HEK293 (cell line): Measurements from ENCODE around the gene MFSD6L.

Source experiments
- CTCF ChIA-PET: fragments of 350-600 bp; formaldehyde crosslinking; extraction: SDS; loops from one replicate; lab custom pipeline; 2021; ENCODE audit warnings: antibody characterized with exemption; lab: Yijun Ruan, JAX
- POLR2A ChIA-PET: fragments of 300-600 bp; formaldehyde crosslinking; extraction: SDS; loops from one replicate; lab custom pipeline; 2020; ENCODE audit warnings: antibody characterized with exemption, inconsistent platforms; lab: Yijun Ruan, JAX
- H3K27ac ChIP-seq: fragments of 200-500 bp; sonication (Bioruptor generic); 2 replicates; pipeline ENCODE4 v1.5.1; 2014; ENCODE audit warnings: low read depth, low read length, control low read depth, inconsistent platforms; ENCODE audit errors: extremely low read depth
- H3K36me3 ChIP-seq, 2 experiments: fragments of 200-500 bp in 1 of 2; sonication (Bioruptor generic) in 1 of 2; 1 replicate in 1 of 2; 2 replicates in 1 of 2; pipeline ENCODE4 v1.5.1; 2014 to 2017; ENCODE audit warnings: inconsistent platforms in 2 of 2, low read length in 2 of 2; ENCODE audit not compliant: control insufficient read depth in 2 of 2, insufficient read depth in 1 of 2
- H3K4me1 ChIP-seq: fragments of 200-500 bp; sonication (Bioruptor generic); 2 replicates; pipeline ENCODE4 v1.5.1; 2014; ENCODE audit warnings: mild to moderate bottlenecking, low read length, inconsistent platforms; ENCODE audit not compliant: control insufficient read depth, insufficient read depth
- H3K4me3 ChIP-seq: 2 replicates; pipeline ENCODE4 v1.5.1; 2011; ENCODE audit warnings: low read depth, mild to moderate bottlenecking, control low read depth, low read length, moderate library complexity
- H3K9me3 ChIP-seq: fragments of 200-500 bp; sonication (Bioruptor generic); 2 replicates; pipeline ENCODE4 v1.5.1; 2014; ENCODE audit warnings: low read depth, low read length, inconsistent platforms; ENCODE audit not compliant: control insufficient read depth, insufficient read depth
- GLI2 ChIP-seq: fragments of 450-650 bp; formaldehyde crosslinking; IDR thresholded peaks from 2 replicates; pipeline ENCODE4; 2017; ENCODE audit warnings: missing biosample characterization, missing genetic modification characterization, low read depth, borderline replicate concordance
- KLF16 ChIP-seq: fragments of 450-650 bp; formaldehyde crosslinking; IDR thresholded peaks from 2 replicates; pipeline ENCODE4 v1.5.1; 2017; ENCODE audit warnings: missing biosample characterization, missing genetic modification characterization
- KLF7 ChIP-seq: fragments of 450-650 bp; formaldehyde crosslinking; IDR thresholded peaks from 2 replicates; pipeline ENCODE4 v1.5.1; 2016; ENCODE audit warnings: missing biosample characterization, missing genetic modification characterization, borderline replicate concordance
- OVOL3 ChIP-seq: fragments of 450-650 bp; formaldehyde crosslinking; IDR thresholded peaks from 2 replicates; pipeline ENCODE4 v1.5.1; 2016; ENCODE audit warnings: missing biosample characterization, missing genetic modification characterization
- SP7 ChIP-seq: fragments of 450-650 bp; formaldehyde crosslinking; IDR thresholded peaks from 2 replicates; pipeline ENCODE4 v1.5.1; 2016; ENCODE audit warnings: missing biosample characterization, missing genetic modification characterization
- YY1 ChIP-seq: fragments of 450-650 bp; formaldehyde crosslinking; IDR thresholded peaks from 2 replicates; pipeline ENCODE4 v1.5.1; 2018; ENCODE audit warnings: missing biosample characterization, missing genetic modification characterization
- ZNF146 ChIP-seq: fragments of 450-650 bp; formaldehyde crosslinking; IDR thresholded peaks from 2 replicates; pipeline ENCODE4 v1.5.1; 2016; ENCODE audit warnings: missing biosample characterization, missing genetic modification characterization
- ZNF16 ChIP-seq: fragments of 450-650 bp; formaldehyde crosslinking; IDR thresholded peaks from 2 replicates; pipeline ENCODE4 v1.5.1; 2016; ENCODE audit warnings: low read depth, missing biosample characterization, missing genetic modification characterization
- ZNF223 ChIP-seq: fragments of 450-650 bp; formaldehyde crosslinking; IDR thresholded peaks from 2 replicates; pipeline ENCODE4 v1.5.1; 2016; ENCODE audit warnings: missing biosample characterization, missing genetic modification characterization
- ZNF302 ChIP-seq: fragments of 450-650 bp; formaldehyde crosslinking; IDR thresholded peaks from 2 replicates; pipeline ENCODE4 v1.5.1; 2016; ENCODE audit warnings: missing biosample characterization, missing genetic modification characterization, low read depth
- ZNF341 ChIP-seq: fragments of 450-650 bp; formaldehyde crosslinking; IDR thresholded peaks from 2 replicates; pipeline ENCODE4; 2016; ENCODE audit warnings: low read depth, missing biosample characterization, missing genetic modification characterization
- ZNF426 ChIP-seq: fragments of 450-650 bp; formaldehyde crosslinking; IDR thresholded peaks from 2 replicates; pipeline ENCODE4 v1.5.1; 2017; ENCODE audit warnings: missing biosample characterization, missing genetic modification characterization, mild to moderate bottlenecking, inconsistent platforms, moderate library complexity
- ZNF561 ChIP-seq: fragments of 450-650 bp; IDR thresholded peaks from 2 replicates; pipeline ENCODE4 v1.5.1; 2018; ENCODE audit warnings: missing biosample characterization, missing genetic modification characterization, borderline replicate concordance
- ZNF658 ChIP-seq: fragments of 450-650 bp; formaldehyde crosslinking; IDR thresholded peaks from 2 replicates; pipeline ENCODE4; 2016; ENCODE audit warnings: missing biosample characterization, missing genetic modification characterization
- ZNF707 ChIP-seq: fragments of 450-650 bp; formaldehyde crosslinking; IDR thresholded peaks from 2 replicates; pipeline ENCODE4 v1.5.1; 2016; ENCODE audit warnings: missing biosample characterization, missing genetic modification characterization
- ZNF747 ChIP-seq: fragments of 450-650 bp; formaldehyde crosslinking; IDR thresholded peaks from 2 replicates; pipeline ENCODE4 v1.5.1; 2016; ENCODE audit warnings: missing biosample characterization, missing genetic modification characterization
- ZNF830 ChIP-seq: fragments of 450-650 bp; IDR thresholded peaks from 2 replicates; pipeline ENCODE4 v1.5.0; 2018; ENCODE audit warnings: missing biosample characterization, missing genetic modification characterization, low read depth, mild to moderate bottlenecking, moderate library complexity
- TF ChIP-seq, protein P1 (sequence below): fragments of 450-650 bp; formaldehyde crosslinking; conservative IDR thresholded peaks from 2 replicates; pipeline ENCODE4 v1.5.1; 2016; ENCODE audit warnings: low read depth, missing biosample characterization, missing genetic modification characterization
- TF ChIP-seq, protein P2 (sequence below): fragments of 450-650 bp; formaldehyde crosslinking; IDR thresholded peaks from 2 replicates; pipeline ENCODE4 v1.5.1; 2016; ENCODE audit warnings: missing biosample characterization, missing genetic modification characterization

Gene MFSD6L

DNA sequence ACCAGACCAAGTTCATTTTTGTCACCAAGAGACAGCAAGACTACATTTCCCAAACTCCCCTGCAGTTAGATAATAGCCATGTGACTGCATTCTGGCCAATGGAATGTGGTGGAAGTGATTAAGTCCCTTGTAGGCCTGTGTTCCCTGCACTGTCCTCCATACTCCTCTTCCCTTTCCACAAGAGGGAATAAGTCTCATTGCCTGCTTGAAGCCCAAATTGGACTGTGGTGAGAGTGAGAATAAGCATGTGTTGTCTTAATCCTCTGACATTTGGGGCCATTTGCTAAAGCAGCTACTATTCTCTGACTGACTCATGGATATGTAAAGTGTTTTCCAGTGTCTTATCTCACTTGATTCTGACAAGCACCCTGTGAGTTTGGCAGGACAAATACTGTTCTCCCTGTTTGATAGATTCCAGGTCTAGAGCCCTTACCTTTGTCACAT is 47.6 kb upstream of the MFSD6L start (continued):
- TF ChIP-seq, protein P1, sequence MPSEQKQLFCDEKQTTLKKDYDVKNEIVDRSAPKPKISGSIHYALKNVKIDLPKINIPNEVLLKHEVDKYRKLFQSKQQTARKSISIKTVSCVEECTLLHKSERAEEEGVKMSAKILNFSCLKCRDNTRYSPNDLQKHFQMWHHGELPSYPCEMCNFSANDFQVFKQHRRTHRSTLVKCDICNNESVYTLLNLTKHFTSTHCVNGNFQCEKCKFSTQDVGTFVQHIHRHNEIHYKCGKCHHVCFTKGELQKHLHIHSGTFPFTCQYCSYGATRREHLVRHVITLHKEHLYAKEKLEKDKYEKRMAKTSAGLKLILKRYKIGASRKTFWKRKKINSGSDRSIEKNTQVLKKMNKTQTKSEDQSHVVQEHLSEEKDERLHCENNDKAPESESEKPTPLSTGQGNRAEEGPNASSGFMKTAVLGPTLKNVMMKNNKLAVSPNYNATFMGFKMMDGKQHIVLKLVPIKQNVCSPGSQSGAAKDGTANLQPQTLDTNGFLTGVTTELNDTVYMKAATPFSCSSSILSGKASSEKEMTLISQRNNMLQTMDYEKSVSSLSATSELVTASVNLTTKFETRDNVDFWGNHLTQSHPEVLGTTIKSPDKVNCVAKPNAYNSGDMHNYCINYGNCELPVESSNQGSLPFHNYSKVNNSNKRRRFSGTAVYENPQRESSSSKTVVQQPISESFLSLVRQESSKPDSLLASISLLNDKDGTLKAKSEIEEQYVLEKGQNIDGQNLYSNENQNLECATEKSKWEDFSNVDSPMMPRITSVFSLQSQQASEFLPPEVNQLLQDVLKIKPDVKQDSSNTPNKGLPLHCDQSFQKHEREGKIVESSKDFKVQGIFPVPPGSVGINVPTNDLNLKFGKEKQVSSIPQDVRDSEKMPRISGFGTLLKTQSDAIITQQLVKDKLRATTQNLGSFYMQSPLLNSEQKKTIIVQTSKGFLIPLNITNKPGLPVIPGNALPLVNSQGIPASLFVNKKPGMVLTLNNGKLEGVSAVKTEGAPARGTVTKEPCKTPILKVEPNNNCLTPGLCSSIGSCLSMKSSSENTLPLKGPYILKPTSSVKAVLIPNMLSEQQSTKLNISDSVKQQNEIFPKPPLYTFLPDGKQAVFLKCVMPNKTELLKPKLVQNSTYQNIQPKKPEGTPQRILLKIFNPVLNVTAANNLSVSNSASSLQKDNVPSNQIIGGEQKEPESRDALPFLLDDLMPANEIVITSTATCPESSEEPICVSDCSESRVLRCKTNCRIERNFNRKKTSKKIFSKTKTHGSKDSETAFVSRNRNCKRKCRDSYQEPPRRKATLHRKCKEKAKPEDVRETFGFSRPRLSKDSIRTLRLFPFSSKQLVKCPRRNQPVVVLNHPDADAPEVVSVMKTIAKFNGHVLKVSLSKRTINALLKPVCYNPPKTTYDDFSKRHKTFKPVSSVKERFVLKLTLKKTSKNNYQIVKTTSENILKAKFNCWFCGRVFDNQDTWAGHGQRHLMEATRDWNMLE, result no peak
- TF ChIP-seq GLI2 (tag by site-specific recombination) (no peak), ZNF830 (tag by site-specific recombination) (no peak)

DNA sequence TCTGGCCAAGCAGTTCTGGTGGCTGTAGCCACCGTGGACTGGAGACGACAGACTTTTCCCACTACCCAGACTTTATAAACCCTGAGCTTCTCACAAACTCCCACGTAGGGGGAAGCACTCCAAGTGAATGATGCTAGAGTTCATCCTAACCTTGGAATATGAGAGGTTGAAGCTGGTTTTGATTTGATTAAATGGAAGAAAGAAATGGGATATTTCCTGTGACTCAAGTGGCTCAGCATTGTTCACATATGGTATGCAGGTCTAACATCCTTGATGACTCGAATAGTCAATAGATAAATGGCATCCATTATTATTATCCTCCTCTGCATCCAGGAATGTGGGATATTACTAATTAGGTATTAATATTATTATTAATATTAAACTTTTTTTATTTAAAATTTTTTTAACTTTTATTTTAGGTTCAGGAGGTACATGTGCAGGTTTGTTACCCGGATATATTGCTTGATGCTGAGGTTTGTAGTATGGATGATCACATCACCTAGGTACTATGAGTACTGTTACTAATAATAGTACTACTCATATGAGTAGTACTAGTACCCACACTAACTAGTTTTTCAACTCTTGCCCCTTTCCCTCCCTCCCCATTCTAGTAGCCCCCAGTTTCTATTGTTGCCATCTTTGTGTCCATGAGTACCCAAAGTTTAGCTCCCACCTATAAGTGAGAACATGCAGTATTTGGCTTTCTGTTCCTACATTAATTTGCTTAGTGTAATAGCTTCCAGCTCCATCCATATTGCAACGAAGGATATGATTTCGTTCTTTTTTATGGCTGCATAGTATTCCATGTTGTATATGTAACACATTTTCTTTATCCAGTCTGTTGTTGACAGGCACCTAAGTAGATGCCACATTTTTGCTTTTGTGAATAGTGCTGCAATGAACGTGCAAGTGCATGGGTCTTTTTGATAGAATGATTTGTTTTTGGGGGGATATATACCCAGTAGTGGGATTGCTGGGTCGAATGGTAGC is 45.4 kb upstream of the MFSD6L start:
- Histone ChIP-seq H3K27ac (no peak overlapping the region), H3K4me3 (no peak overlapping the region), H3K36me3 (no peaks in the 10 kb centered on the region), H3K9me3 (no peaks in the 10 kb centered on the region), H3K4me1 (no peaks in the 10 kb centered on the region)
- ChIA-PET CTCF (interaction anchor here (0.6 to 2.9 kb wide), 5 partner anchors 11 to 723 kb away, joined by 3 to 23 read pairs (median 3); no protein-coding TSS in a partner anchor), POLR2A (no interaction called here)
- TF ChIP-seq ZNF146 (tag by site-specific recombination) (peak; percentile 79), ZNF561 (tag by site-specific recombination) (no peak), YY1 (tag by site-specific recombination) (no peak)

- Histone ChIP-seq H3K9me3 (no peaks in the 10 kb centered on the region), H3K36me3 (no peaks in the 10 kb centered on the region), H3K4me3 (no peak overlapping the region), H3K4me1 (no peaks in the 10 kb centered on the region), H3K27ac (no peak overlapping the region)
- POLR2A ChIA-PET, result no interaction called here
- TF ChIP-seq SP7 (tag by site-specific recombination), result no peak
- no peak for TF ChIP-seq ZNF658 (tag by site-specific recombination)
- no peak for TF ChIP-seq ZNF302 (tag by site-specific recombination)
- CTCF ChIA-PET, result interaction anchor here (0.5 to 2.9 kb wide), 7 partner anchors 10 to 1916 kb away, joined by 3 to 23 read pairs (median 3); no protein-coding TSS in a partner anchor
These were observed 44.2 kb upstream of the MFSD6L start for GRCh38 chr17:8843344-8843743.

DNA sequence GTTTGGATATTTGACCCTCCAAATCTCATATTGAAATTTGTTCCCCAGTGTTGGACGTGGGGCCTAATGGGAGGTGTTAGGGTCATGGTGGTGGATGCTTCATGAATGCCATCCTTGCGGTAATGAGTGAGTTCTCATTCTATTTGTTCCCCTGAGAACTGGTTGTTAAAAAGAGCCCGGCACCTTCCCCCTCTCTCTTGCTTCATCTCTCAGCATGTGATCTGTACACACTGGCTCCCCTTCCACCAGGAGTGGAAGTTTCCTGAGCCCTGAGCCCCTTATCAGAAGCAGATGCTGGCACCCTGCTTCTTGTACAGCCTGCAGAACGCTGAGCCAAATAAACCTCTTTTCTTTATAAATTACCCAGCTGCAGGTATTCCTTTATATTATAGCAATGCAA is 42.7 kb upstream of the MFSD6L start:
- TF ChIP-seq ZNF341 (no peak), ZNF223 (tag by site-specific recombination) (no peak), KLF7 (no peak), ZNF426 (tag by site-specific recombination) (no peak), OVOL3 (no peak), SP7 (tag by site-specific recombination) (no peak), ZNF707 (tag by site-specific recombination) (no peak), KLF16 (no peak), ZNF16 (tag by site-specific recombination) (no peak), ZNF747 (tag by site-specific recombination) (no peak)
- TF ChIP-seq, protein P2, sequence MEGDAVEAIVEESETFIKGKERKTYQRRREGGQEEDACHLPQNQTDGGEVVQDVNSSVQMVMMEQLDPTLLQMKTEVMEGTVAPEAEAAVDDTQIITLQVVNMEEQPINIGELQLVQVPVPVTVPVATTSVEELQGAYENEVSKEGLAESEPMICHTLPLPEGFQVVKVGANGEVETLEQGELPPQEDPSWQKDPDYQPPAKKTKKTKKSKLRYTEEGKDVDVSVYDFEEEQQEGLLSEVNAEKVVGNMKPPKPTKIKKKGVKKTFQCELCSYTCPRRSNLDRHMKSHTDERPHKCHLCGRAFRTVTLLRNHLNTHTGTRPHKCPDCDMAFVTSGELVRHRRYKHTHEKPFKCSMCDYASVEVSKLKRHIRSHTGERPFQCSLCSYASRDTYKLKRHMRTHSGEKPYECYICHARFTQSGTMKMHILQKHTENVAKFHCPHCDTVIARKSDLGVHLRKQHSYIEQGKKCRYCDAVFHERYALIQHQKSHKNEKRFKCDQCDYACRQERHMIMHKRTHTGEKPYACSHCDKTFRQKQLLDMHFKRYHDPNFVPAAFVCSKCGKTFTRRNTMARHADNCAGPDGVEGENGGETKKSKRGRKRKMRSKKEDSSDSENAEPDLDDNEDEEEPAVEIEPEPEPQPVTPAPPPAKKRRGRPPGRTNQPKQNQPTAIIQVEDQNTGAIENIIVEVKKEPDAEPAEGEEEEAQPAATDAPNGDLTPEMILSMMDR (tag by site-specific recombination), result no peak
- Histone ChIP-seq H3K4me1 (no peaks in the 10 kb centered on the region), H3K36me3 (no peaks in the 10 kb centered on the region), H3K9me3 (no peaks in the 10 kb centered on the region), H3K4me3 (no peak overlapping the region), H3K27ac (no peak overlapping the region)
- ChIA-PET POLR2A (no interaction called here), CTCF (interaction anchor here (1.0 to 2.9 kb wide), 2 partner anchors 9 to 57 kb away, joined by 3 to 23 read pairs; no protein-coding TSS in a partner anchor)
